ENCODE data around the gene CEP112.

The CEP112 gene

DNA sequence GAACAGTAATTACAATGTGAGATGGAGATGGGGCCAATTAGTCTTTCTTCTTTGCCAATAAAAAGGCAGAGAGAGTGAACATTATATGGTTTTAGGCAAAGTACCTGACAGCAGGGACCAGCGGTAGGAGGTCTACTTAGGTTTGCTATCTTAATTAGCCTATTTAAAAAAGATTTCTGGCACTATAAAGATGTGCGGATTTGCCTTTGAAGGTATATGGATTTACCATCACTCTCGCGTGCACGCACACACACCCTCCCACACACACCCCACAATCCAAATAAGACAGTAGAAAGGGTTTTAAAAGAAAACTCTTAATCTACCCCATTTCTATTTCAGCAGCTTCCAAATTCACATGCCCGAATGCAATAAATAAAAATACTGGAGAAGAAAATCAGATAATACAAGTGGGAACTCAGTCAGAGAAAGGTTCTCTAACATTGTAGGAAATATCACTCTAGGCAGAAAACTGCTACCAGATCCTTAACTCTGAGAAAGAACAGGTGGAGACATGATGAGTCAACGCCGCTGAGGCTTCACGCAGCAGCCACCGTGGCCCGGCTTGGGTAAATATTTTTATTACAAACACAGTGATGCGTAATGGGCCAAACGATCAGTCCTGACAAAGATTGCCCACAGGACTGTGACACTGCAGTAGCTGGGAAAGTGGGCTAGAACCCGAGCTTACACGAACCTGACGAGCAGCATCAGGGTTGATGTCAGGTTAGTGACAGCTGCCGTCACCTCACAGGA, 563.9 kb downstream of the CEP112 start:
- no peak for TF ChIP-seq GATA3 (IDR thresholded peaks at IDR 0.05; ENCODE audit: low read depth, low read length)

- TF ChIP-seq GATA3 (IDR thresholded peaks at IDR 0.05; ENCODE audit: low read depth, low read length) (no peak), GATA2 (IDR thresholded peaks at IDR 0.05; ENCODE audit: low read depth, low read length) (no peak)
These were observed 564.8 kb downstream of the CEP112 start for GRCh38 chr17:65627108-65627507.

DNA sequence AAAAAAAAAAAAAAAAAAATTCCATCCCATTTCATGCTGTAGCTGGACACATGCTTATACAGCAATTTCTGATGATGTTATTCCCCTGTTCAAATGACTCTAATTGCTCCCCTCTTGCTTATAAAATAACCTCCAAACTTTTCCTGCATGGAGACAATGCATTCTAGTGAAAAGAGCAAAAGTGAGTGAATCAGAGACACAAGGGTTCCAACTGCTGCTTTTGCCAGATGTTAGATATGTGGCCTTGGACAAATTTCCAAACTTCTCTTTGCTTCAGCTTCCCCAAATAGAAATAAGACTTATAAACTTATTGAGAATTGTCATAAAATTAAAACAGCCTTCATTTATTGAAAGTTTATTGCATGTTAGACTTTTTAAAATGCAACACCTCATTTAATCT, 565.5 kb downstream of the CEP112 start:
- TF ChIP-seq GATA3 (IDR thresholded peaks at IDR 0.05; ENCODE audit: low read depth, low read length) (no peak), GATA2 (IDR thresholded peaks at IDR 0.05; ENCODE audit: low read depth, low read length) (no peak)

DNA sequence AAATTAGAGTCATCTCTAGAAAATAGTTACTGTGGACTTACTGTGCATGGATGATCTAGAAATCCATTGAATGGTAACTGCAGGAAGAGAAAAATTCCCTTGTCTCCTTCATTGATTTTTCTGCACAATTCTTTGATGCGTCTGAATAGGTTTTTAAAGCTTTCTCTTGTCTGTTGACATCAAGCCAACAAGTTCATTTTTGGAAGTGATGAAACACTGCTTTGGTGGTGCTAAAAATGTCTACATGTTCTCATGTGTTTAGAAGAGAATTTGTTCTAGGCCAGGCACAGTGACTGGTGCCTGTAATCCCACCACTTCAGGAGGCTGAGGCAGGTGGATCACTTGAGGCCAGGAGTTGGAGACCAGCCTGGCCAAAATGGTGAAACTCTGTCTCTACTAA, 573.4 kb downstream of the CEP112 start:
- TF ChIP-seq GATA3 (IDR thresholded peaks at IDR 0.05; ENCODE audit: low read depth, low read length) = no peak
- TF ChIP-seq GATA2 (IDR thresholded peaks at IDR 0.05; ENCODE audit: low read depth, low read length) = no peak

DNA sequence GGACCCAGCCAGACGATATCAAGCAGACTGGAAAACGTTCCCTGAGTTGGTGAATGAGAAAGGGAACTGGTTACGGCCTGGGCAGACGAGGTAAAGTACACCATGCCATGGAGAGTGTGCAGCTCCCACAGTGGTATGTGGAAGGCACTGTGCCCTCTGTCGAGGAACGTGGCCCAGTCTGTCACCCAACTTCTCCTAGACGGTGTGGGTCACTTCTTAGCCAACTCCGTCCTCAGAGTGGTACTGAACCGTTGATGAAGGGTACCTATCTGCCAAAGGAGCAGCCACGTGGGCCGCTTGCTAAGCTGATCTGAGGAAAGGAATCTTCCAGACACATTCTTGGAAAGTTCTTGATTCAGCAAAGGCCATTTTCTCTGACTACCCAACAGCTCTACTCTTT, 574.4 kb downstream of the CEP112 start:
- TF ChIP-seq GATA3 (IDR thresholded peaks at IDR 0.05; ENCODE audit: low read depth, low read length) = no peak
- TF ChIP-seq GATA2 (IDR thresholded peaks at IDR 0.05; ENCODE audit: low read depth, low read length) = no peak

GRCh38 chr17:65609749-65610148, 582.2 kb downstream of the CEP112 start:
- TF ChIP-seq GATA2 (IDR thresholded peaks at IDR 0.05; ENCODE audit: low read depth, low read length) (no peak), GATA3 (IDR thresholded peaks at IDR 0.05; ENCODE audit: low read depth, low read length) (no peak)

DNA sequence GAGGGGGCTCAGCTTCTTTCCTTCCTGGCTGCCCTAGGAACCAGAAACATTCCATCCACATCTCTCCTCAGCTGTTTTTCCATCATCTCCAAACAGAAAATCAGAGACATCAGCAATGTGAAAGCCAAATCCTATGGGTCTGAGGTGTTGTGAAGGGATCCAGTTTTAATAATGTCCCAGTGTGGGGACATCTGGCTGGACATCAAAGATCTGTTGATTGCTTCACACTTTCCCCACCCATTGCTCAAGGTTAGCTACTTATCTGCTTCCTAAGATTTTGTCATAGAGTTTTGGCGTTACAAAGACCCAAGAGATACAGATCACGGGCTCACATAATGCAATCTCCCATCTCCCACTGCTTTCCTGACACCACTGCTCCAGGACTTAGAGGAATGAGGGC, 582.6 kb downstream of the CEP112 start:
- TF ChIP-seq GATA2 (IDR thresholded peaks at IDR 0.05; ENCODE audit: low read depth, low read length) (no peak), GATA3 (IDR thresholded peaks at IDR 0.05; ENCODE audit: low read depth, low read length) (no peak)

DNA sequence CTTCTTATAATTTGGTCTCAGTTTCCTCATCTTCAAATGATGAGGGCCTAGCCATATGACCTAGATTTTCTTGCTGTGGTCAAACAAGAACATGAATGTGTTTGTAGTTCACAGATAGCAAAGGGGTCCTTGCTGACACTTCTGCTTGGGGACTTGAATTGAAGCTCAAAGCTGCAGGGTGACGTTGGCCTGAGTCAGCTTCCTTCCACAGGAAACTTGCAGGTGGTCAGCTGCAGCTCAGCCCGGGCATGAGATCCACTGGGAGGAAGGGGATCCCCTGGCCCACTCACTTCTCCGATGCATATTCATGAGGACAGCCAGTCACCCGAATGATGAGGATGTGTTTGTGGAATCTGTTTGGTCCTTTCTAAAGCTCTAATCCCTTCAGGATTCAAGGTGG, 587.9 kb downstream of the CEP112 start:
- TF ChIP-seq GATA3 (IDR thresholded peaks at IDR 0.05; ENCODE audit: low read depth, low read length) (no peak), GATA2 (IDR thresholded peaks at IDR 0.05; ENCODE audit: low read depth, low read length) (no peak)

GRCh38 chr17:65601881-65602280, 590.1 kb downstream of the CEP112 start:
- TF ChIP-seq GATA2 (IDR thresholded peaks at IDR 0.05; ENCODE audit: low read depth, low read length) (no peak), GATA3 (IDR thresholded peaks at IDR 0.05; ENCODE audit: low read depth, low read length) (no peak)

GRCh38 chr17:65601145-65601544, 590.8 kb downstream of the CEP112 start:
- TF ChIP-seq GATA2 (IDR thresholded peaks at IDR 0.05; ENCODE audit: low read depth, low read length) (no peak), GATA3 (IDR thresholded peaks at IDR 0.05; ENCODE audit: low read depth, low read length) (no peak)

DNA sequence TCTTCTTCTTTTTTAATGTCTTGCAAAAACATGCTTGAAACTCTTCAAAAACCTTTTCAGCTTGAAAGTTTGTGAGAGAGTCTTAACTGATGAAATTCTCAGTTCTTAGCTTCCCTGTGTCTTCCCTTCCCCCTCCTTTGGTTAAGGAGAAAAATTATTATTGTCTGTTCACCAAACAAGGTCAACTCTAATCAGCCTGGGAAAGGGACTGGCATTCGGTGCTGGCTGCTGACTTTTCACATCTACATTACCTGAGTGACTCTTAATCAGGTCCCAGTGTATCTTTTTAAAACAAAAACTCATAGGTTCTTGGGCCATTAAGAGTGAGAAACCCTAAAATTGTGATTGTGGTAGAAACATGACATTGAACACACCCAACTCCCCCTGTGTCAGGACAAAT, 591.4 kb downstream of the CEP112 start:
- TF ChIP-seq GATA2 (IDR thresholded peaks at IDR 0.05; ENCODE audit: low read depth, low read length) = no peak
- no peak for TF ChIP-seq GATA3 (IDR thresholded peaks at IDR 0.05; ENCODE audit: low read depth, low read length)

DNA sequence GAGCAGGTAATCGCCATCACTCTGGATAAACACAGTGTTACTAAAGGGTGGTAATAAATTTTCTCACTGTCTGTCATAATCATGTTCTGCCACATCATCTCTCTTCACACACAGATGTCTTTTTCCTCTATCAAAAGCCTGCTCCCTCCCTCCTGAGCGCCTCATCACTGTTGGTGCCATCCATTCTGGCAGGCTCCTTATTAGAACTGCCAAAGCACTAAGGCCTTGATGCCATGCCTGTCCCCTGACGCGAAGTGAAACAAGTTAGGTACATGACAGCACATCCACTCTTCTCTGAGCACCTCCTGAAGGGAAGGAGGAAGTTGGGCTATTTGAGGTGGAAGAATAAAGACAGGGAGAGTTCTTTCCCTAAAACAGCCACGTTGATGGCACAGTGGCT, 592.3 kb downstream of the CEP112 start:
- TF ChIP-seq GATA2 (IDR thresholded peaks at IDR 0.05; ENCODE audit: low read depth, low read length) (no peak), GATA3 (IDR thresholded peaks at IDR 0.05; ENCODE audit: low read depth, low read length) (no peak)

GRCh38 chr17:65598746-65599145, 593.2 kb downstream of the CEP112 start:
- TF ChIP-seq GATA3 (IDR thresholded peaks at IDR 0.05; ENCODE audit: low read depth, low read length) (no peak), GATA2 (IDR thresholded peaks at IDR 0.05; ENCODE audit: low read depth, low read length) (no peak)

DNA sequence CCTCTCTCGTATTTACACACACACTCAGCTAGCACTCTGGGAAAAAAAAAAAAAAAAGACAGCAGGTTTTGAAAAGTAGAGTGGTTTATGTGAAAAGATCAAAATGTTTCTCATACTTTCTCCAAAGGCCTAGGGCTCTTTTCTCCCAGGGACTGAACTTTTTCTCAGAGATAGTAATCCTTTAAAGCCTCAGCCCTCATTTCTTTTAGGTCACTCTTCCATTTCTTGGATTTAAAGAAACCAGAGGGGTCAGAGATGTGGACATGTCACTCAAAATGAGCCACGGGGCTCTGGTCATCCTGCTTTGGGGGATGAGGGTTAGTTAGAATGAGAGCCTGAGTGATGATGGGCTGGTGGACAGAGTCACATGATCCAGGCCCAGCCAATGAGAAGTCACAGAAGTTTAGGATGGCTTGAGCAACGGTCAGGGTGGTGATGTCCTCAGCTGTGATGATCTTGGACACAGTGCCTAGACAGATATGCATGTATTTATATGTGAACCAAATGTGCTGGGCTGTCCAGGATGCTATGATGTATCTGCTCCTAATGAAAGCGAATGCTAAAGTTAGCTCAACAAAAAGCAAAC, 596.8 kb downstream of the CEP112 start:
- TF ChIP-seq GATA2 (IDR thresholded peaks at IDR 0.05; ENCODE audit: low read depth, low read length) (no peak), GATA3 (IDR thresholded peaks at IDR 0.05; ENCODE audit: low read depth, low read length) (no peak)
